Smooth muscle cell of the brain vasculature (primary cell): ENCODE measurements around the gene PDE10A.
A peak's percentile ranks its signal among the peaks of the same experiment; 100 is the strongest.

Experiments
- DNase-seq: peaks from one replicate; pipeline ENCODE4 v3.0.0-alpha.2; 2012; ENCODE audit warnings: low read depth, low spot score

The PDE10A gene

DNA sequence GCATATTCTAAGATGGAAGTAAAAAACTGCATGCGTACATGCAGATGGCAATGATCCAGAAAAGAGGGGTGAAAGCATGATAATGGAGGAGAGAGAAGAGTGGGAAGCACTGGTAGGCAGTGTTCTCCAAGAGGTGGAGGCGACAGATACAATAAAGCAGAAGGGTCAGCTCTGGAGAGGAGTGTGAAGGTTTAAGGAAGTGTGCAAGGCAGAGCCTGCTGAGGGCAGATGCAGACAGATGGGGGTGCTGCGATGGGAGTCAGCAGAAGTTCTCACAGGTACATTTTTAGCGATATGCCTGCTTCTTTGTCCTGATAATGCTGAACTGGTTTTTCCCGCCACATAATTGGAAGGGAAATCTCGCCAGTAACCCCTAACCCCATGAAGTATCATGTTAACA, 272.6 kb downstream of the PDE10A start:
- no peak for DNase-seq

- DNase-seq, result no peak
Observed at GRCh38 chr6:165389534-165389933, 273.5 kb downstream of the PDE10A start.

GRCh38 chr6:165383323-165383722, 279.7 kb downstream of the PDE10A start:
- no peak for DNase-seq

DNA sequence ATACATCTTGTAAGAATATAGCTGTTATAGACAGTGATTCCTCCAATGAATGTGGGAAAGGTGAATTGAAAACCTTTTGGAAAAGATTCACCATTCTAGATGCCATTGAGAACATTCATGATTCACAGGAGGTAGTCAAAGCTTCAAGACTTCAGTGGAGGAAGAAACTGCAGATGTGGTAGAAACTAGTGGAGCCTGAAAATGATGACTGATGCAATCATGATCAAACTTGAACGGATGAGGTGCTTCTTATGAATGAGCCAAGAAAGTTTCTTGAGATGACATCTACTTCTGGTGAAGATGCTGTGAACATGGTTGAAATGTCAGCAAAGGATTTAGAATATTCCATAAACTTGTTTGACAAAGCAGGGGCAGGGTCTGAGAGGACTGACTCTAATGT, 286.9 kb downstream of the PDE10A start:
- DNase-seq, result no peak

- no peak for DNase-seq
Observed at GRCh38 chr6:165365371-165365770, 297.7 kb downstream of the PDE10A start.

DNA sequence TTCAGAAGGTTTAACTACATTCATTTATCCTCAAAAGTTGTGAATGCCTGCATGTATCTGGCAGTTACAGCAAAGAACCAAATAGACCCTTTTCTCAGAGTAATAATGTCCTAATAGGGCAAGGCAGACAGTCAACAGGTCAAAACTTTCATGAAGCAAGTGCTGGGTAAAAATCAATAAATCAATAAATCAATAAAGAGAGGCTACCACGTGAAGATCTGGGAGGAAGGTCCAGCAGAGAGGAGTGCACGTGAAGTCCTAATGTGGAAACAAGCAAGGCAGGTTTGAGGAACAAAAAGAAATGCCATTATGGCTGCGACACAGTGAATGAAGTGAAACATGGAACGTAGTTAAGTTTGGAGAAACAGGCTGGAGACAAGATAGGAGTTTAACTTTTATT, 317.3 kb downstream of the PDE10A start:
- no peak for DNase-seq

GRCh38 chr6:165340532-165340931, 322.5 kb downstream of the PDE10A start:
- no peak for DNase-seq

GRCh38 chr6:165325609-165326008, 337.4 kb downstream of the PDE10A start:
- DNase-seq, result no peak

DNA sequence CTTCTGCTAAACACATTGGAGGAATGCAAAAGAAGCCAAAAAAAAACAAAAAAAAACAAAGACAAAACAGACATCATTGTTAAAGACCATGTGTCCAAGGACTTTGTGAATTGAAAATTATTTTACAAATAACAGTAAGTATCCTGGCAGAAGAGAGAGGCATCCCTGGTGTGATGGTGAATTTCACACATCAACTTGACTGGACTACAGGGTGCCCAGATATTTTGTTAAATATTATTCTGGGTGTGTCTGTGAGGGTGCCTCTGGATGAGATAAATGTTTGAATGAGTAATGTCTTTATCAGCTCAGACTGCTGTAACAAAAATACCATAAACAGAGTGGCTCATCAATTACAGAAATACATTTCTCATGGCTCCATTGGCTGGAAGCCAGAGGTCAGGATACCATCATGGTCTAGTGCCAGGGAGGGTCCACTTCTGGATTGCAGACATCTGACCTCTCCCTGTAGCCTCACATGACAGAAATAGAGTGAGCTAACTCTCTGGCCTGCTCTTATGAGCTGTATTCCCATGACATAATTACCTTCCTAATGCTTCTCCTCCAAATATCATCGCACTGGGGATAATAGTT, 341.4 kb downstream of the PDE10A start:
- no peak for DNase-seq

GRCh38 chr6:165321150-165321549, 341.9 kb downstream of the PDE10A start:
- DNase-seq, result no peak

DNA sequence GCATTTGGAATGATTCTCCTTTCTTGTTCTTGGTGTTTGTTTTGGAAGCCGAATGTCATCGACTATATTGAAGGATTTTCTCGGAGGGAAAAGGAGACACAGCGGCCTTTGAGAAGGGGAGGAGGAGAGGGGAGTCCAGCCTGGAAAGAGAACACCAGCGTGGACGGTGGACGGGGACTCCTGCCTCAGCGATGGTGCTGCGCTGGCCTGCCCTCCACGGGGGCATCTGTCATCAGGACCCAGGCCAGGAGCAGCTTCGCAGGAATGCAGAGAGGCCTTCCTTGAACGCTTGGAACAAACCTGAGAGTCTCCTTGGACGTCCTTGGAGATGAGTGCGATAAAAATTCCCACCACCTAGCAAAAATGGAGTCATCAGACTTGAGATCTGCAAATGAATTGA, 345.3 kb downstream of the PDE10A start:
- no peak for DNase-seq

DNA sequence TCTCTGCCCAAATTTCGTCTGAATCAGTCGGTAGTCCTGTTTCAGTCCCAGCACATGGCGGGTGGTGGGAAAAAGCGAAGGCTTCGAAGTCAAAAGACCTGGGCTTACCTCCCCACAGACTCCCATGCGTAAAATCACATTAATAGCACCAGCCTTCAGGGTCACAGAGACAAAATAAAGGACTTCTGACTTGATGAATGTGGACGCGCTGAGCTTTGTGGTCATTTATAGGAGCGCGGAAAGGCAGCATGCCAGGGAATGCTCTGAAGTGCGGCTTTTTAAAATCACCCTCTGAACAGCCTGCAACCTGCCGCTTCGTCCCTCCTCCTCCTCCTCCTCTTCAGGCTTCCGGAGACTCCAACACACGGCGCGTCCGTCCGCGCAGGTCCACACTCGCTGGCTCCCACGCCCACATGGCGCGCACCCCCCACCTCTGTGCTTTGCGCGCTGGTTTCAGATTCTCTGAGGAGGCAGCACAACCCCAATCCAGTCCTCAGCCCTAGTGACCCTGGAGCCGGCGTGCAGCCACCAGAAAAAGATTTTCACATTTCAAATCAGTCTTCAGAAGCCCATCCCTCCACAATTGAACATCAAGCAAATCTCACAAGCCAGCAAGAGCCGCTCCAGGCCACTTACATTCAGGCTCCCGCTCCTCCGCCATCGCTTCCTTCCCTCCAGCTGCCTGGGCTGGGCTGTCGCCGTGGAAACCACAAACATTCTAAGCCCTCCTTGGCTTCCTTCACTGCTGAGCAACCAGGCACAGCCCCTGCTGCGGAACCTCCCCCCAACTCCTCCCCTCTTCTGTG, 353.9 kb downstream of the PDE10A start, which contains the start of gene C6orf118:
TSS of gene C6orf118 (minus strand) at position 680 of the 806 bp plus-strand sequence. CDS start at position 661, 19 bp downstream.
- peak; percentile 67 for DNase-seq

DNA sequence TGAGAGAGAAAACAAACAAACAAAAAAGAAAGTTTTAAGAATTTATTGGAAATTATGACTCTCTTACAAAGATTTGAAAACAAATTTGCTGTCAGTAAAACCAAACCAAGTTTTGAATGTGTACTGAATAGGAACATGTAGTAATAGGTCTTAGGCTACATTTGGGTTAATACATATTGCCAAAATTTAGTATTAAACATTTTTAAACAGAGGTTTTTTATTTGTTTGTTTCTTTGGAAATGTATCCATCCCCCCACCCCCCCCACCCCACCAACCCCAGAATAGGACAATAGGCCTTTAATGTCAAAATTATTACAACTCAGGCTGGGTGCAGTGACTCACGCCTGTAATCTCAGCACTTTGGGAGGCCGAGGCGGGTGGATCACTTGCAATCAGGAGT, 356.1 kb downstream of the PDE10A start:
- no peak for DNase-seq

DNA sequence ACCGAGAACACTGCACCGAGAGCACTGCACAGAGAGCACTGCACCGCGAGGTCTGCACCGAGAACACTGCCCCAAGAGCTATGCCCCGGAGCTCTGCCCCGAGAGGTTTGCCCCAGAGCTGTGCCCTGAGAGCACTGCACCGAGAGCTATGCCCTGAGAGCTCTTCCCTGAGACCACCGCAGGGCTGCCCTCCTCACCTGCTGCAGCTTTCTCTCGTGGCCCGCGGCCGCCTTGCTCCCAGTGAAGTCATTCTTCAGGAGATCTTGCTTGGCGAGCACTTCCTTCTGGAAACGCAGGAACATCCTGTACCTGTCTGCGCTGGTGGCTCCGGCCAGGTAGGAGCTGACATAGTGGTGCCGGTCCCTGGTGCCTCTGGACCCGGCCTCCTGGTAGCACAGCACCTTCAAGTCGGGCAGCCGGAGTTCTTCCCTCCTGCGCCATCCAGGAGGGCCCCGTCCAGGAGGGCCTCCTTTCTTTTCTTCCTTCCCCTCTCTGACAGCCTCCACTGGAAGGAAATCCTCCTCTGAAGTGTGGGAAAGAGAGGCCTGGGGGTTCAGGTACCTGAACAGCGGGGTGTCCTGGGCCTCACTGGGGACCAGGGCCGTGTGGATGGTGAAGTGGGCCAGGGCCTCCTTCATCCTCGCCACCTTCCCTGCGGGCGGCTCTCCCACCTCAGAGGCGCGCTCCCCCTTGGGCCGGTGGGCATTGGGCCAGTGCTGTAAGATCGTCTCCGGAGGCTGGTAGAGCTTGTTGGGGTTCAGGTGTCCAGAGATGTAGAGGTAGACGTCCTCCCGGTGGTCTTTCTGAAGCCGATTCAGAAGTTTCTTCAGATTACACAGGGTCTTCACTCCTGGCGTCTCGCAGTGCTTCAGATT, 361.4 kb downstream of the PDE10A start:
- no peak for DNase-seq

DNA sequence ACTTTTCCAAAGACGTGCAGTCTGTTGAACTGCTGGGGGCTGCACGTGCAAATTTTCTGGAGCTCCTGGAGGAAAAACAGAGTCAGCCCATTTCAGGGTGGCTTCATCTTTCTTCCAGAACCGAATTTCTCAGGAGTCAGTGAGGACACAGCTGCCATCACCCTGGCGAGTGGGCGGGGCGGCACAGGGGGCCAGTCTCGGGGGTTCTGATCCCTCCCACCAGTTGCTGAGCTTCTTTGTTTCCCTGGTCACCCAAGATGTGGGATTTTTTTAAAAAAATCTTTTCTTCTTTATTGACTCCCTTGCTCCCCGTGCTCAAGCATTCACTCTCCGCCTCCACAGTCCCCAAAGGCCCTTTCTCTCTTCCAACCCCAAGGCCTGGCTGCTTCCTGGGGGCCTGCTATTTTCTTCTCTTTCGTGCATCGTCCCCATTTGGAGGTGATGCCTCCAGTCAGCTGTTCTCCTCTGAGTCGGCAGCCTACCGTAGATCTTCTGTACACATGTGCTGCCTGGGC, 362.6 kb downstream of the PDE10A start:
- DNase-seq, result no peak

GRCh38 chr6:165298875-165299274, 364.2 kb downstream of the PDE10A start:
- DNase-seq, result no peak

DNA sequence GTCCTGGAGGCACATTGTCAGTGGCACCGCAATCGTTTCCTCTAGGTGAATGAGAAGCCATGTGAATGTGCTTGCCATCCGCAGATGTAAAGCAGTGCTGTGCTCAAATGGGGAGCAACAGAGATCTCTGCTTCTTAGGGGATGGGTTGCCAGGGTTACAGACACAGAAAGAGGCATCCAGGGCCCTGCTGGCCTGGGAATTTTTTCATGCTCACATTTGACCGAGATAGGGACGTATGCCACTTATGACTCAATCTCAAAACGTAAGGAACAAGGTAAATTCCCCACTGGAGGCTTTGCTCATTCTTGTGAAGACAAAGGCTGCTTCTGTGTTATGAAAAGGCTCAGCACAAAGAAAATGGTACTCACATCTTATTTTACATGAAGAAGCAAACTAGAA, 364.6 kb downstream of the PDE10A start:
- no peak for DNase-seq

DNA sequence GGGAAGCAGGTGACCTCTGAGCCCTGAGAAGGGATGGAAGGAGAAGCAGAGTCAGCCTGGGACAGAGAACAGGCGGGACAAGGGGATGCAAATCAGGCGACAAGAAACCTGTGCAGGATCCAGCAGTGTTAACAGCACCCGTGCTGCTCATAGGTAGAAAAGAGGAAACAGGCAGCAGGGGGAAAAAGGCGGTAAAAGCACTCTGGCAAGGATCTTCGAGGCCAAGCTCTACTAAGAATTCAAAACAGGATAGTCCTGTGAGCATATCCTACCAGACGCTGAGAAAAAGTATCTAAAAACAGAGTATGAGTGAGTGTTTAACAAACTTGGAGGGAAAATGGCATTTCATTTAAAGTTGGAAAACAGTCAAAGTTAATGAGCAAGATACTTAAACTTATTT, 370.4 kb downstream of the PDE10A start:
- no peak for DNase-seq
